Adrenal gland (tissue), 5 donors: ENCODE data around the gene OLIG3.

Experiments
- CTCF ChIP-seq, 6 experiments: fragments of 450-650 bp in 4 of 6; fragments of 200-600 bp in 2 of 6; sonication (generic) in 1 of 6; IDR thresholded peaks; 1 replicate in 5 of 6; 2 replicates in 1 of 6; pipeline versions ENCODE4 v1.5.1 to v1.8.0; 2016 to 2021; ENCODE audit warnings: antibody characterized with exemption in 6 of 6, mild to moderate bottlenecking in 2 of 6, moderate library complexity in 1 of 6
- POLR2A ChIP-seq, 2 donors: fragments of 450-650 bp; IDR thresholded peaks; one replicate each; pipeline ENCODE4 v1.6.1; 2017; ENCODE audit warnings: antibody characterized with exemption in 2 of 2, mild to moderate bottlenecking in 2 of 2, moderate library complexity in 1 of 2
- donor health status: DM: no; HTN: no; CAD: no.

- TF ChIP-seq CTCF (IDR thresholded peaks at IDR 0.05) = no peak
- no peak for TF ChIP-seq POLR2A (IDR thresholded peaks at IDR 0.05)
These were observed 2.2 kb upstream of the OLIG3 start for GRCh38 chr6:137496368-137496767.
